Uterus (tissue), 4 donors: ENCODE data around the gene ACOD1. TPM values are rescaled to one million over a fixed set of nuclear protein-coding genes. Genes with fewer than 3 reads are reported as not detected.
A peak's percentile ranks its signal among the peaks of the same experiment; 100 is the strongest.
"Not testable (repeated sequence)": the region's sequence is repeated elsewhere in the genome, so short reads cannot be mapped to it uniquely, and the experiment has no call there.

ENCODE experiments used
- DNase-seq, 2 donors: peaks; one replicate each; pipeline ENCODE4 v3.0.0-alpha.2; 2019 to 2020
- H3K27ac ChIP-seq, 2 donors: fragments of 200-600 bp; sonication (generic); 1 replicate in 1 of 2; 2 replicates in 1 of 2; pipeline ENCODE4 v1.5.1; 2016 to 2018
- H3K27me3 ChIP-seq, 2 donors: fragments of 200-600 bp; sonication (generic); one replicate each; pipeline ENCODE4 v1.5.1; 2018 to 2019; ENCODE audit warnings: control low read depth in 1 of 2
- H3K36me3 ChIP-seq, 2 donors: fragments of 200-600 bp; sonication (generic); one replicate each; pipeline ENCODE4 v1.5.1; 2019; ENCODE audit warnings: control low read depth in 1 of 2
- H3K4me1 ChIP-seq, 2 donors: fragments of 200-600 bp; sonication (generic); one replicate each; pipeline ENCODE4 v1.5.1; 2018 to 2019; ENCODE audit warnings: control low read depth in 1 of 2
- H3K4me3 ChIP-seq, 2 donors: fragments of 200-600 bp; sonication (generic); 1 replicate in 1 of 2; 2 replicates in 1 of 2; pipeline ENCODE4 v1.5.1; 2018 to 2019; ENCODE audit warnings: mild to moderate bottlenecking in 1 of 2
- H3K9me3 ChIP-seq, 2 donors: fragments of 200-600 bp; sonication (generic); one replicate each; pipeline ENCODE4 v1.5.1; 2019; ENCODE audit warnings: control low read depth in 1 of 2
- CTCF ChIP-seq, 4 experiments: fragments of 200-600 bp in 2 of 4; fragments of 450-650 bp in 2 of 4; sonication (generic) in 2 of 4; IDR thresholded peaks; one replicate each; pipeline ENCODE4 v1.5.1; 2016 to 2019; ENCODE audit warnings: antibody characterized with exemption in 4 of 4, mild to moderate bottlenecking in 2 of 4, moderate library complexity in 1 of 4
- POLR2A ChIP-seq, 2 donors: fragments of 450-650 bp; IDR thresholded peaks; one replicate each; pipeline ENCODE4 v1.6.1; 2016; ENCODE audit warnings: antibody characterized with exemption in 2 of 2, mild to moderate bottlenecking in 1 of 2, moderate library complexity in 1 of 2
- intact Hi-C: fragments of 100-400 bp; cut with DNase I; formaldehyde crosslinking; loops from one replicate; pipeline ENCODE4 v1.15.1; 2023; ENCODE audit warnings: low total_unique reads
- total RNA-seq, 4 donors: library from RNA; depleted of rRNA in 3 of 4; stranded (reverse); fragments of >200 nt in 3 of 4; gene quantifications; one replicate each; pipeline versions ENCODE4 v1.1.0 to v1.2.4, GENCODE V29; 2014 to 2023
- donor health status: DM: yes; HTN: yes; CAD: no.

The ACOD1 gene
- not detected for total RNA-seq

GRCh38 chr13:76948149-76948548 lies at the start of gene ACOD1:
Gene ACOD1, plus strand, starts transcription at chr13:76948511. Its CDS starts 48 bp downstream, at chr13:76948559.
- Histone ChIP-seq H3K36me3 (no peaks in the 10 kb centered on the region), H3K4me3 (no peak within 1 kb of the TSS), H3K4me1 (no peaks in the 10 kb centered on the region), H3K27me3 (no peaks in the 10 kb centered on the region), H3K27ac (no peak within 1 kb of the TSS), H3K9me3 (no peaks in the 10 kb centered on the region)
- intact Hi-C loops, result no loop called here
- DNase-seq, result no peak
- TF ChIP-seq POLR2A (IDR thresholded peaks at IDR 0.05) (no peak), CTCF (IDR thresholded peaks at IDR 0.05) (no peak)

- H3K4me1 ChIP-seq, H3K27ac ChIP-seq, H3K4me3 ChIP-seq, H3K36me3 ChIP-seq, DNase-seq, intact Hi-C loops, H3K9me3 ChIP-seq, H3K27me3 ChIP-seq: not testable (repeated sequence)
These were observed 49.2 kb upstream of the ACOD1 start for GRCh38 chr13:76899066-76899465.

- Histone ChIP-seq H3K27ac (no peak overlapping the region), H3K36me3 (no peaks in the 10 kb centered on the region), H3K4me1 (no peaks in the 10 kb centered on the region), H3K4me3 (no peak overlapping the region), H3K9me3 (peaks cover 0 to 3% of the 10 kb centered on the region in 2 donors), H3K27me3 (no peaks in the 10 kb centered on the region)
- intact Hi-C loops, result loop anchor here (10.0 kb wide), 1 partner anchor 1029 kb away; no protein-coding TSS in a partner anchor
- peak; percentile 46 to 62 for DNase-seq
- TF ChIP-seq POLR2A (IDR thresholded peaks at IDR 0.05), result no peak
- TF ChIP-seq CTCF (IDR thresholded peaks at IDR 0.05), result peak; percentile 93 to 99 (median 96)
These were observed 44.7 kb upstream of the ACOD1 start for GRCh38 chr13:76903544-76904162.

GRCh38 chr13:76904507-76904906 lies 43.8 kb upstream of the ACOD1 start:
- Histone ChIP-seq H3K9me3 (peaks cover 0 to 2% of the 10 kb centered on the region in 2 donors), H3K4me3 (no peak overlapping the region), H3K27me3 (no peaks in the 10 kb centered on the region), H3K4me1 (no peaks in the 10 kb centered on the region), H3K36me3 (no peaks in the 10 kb centered on the region), H3K27ac (no peak overlapping the region)
- DNase-seq, result no peak
- intact Hi-C loops, result loop anchor here (10.0 kb wide), 1 partner anchor 1030 kb away; no protein-coding TSS in a partner anchor
- TF ChIP-seq CTCF (IDR thresholded peaks at IDR 0.05), result no peak
- no peak for TF ChIP-seq POLR2A (IDR thresholded peaks at IDR 0.05)

GRCh38 chr13:76912476-76912875 lies 35.8 kb upstream of the ACOD1 start:
- DNase-seq, result no peak
- no peak for TF ChIP-seq CTCF (IDR thresholded peaks at IDR 0.05)
- TF ChIP-seq POLR2A (IDR thresholded peaks at IDR 0.05), result no peak
- H3K27me3 ChIP-seq, result no peaks in the 10 kb centered on the region
- H3K4me1 ChIP-seq, result no peaks in the 10 kb centered on the region
- H3K36me3 ChIP-seq, result no peaks in the 10 kb centered on the region
- no peaks in the 10 kb centered on the region for H3K9me3 ChIP-seq
- intact Hi-C loops, result no loop called here
- H3K4me3 ChIP-seq, result no peak overlapping the region
- H3K27ac ChIP-seq, result no peak overlapping the region
